ENCODE measurements around the gene FASN.

The FASN gene

DNA sequence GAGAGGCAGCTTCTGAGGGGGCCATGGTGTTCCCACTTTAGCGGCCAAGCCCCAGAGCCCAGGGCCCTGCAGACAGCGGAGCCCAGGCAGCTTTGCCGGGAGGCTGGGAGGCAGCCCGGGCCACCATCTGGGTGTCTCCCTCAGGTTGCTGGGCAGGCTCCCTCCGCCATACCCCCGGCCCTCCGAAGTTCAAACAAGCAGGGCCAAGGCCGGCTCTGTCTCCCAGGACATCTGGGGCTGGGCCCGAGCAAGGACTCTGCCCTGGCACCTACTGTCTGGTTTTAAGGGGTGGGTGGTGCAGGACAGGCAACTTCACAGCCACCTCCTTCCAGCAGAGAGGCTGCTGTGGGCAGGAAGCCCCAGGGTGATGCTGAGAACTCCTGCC lies 35.1 kb downstream of the FASN start:
- no peaks in the 10 kb centered on the region for H3K27me3 ChIP-seq (ENCODE audit: insufficient read depth, low read length, poor library complexity, severe bottlenecking)
- no peak overlapping the region for H3K4me2 ChIP-seq (ENCODE audit: low read depth, low read length, poor library complexity, severe bottlenecking)
- H3K4me3 ChIP-seq (ENCODE audit: low read length, poor library complexity, severe bottlenecking): no peak overlapping the region
- no peaks in the 10 kb centered on the region for H3F3A ChIP-seq (ENCODE audit: low read depth)
- no peaks in the 10 kb centered on the region for H3K9me2 ChIP-seq (replicated peaks; ENCODE audit: low read depth, low read length)
- H3K36me3 ChIP-seq (ENCODE audit: insufficient read depth, low read length): peaks cover 14% of the 10 kb centered on the region; the same call in 1 of the 2 replicates
- peaks cover 21% of the 10 kb centered on the region for H3K79me2 ChIP-seq (ENCODE audit: insufficient read depth, low read length)
- H3K9me3 ChIP-seq (ENCODE audit: insufficient read depth, low read depth, low read length): no peaks in the 10 kb centered on the region
- H3K4me1 ChIP-seq (ENCODE audit: insufficient read depth, low read length, poor library complexity, severe bottlenecking): peaks cover 14% of the 10 kb centered on the region
- H4K20me1 ChIP-seq (ENCODE audit: insufficient read depth, low read length, poor library complexity, severe bottlenecking): peaks cover 4% of the 10 kb centered on the region
- no peak overlapping the region for H3K9ac ChIP-seq (ENCODE audit: low read depth, low read length, poor library complexity, severe bottlenecking)
- no peak overlapping the region for H2AFZ ChIP-seq (ENCODE audit: low read length)
- no peak for TF ChIP-seq EZH2phosphoT487 (IDR thresholded peaks at IDR 0.05; ENCODE audit: borderline replicate concordance)
- TF ChIP-seq, protein P1, sequence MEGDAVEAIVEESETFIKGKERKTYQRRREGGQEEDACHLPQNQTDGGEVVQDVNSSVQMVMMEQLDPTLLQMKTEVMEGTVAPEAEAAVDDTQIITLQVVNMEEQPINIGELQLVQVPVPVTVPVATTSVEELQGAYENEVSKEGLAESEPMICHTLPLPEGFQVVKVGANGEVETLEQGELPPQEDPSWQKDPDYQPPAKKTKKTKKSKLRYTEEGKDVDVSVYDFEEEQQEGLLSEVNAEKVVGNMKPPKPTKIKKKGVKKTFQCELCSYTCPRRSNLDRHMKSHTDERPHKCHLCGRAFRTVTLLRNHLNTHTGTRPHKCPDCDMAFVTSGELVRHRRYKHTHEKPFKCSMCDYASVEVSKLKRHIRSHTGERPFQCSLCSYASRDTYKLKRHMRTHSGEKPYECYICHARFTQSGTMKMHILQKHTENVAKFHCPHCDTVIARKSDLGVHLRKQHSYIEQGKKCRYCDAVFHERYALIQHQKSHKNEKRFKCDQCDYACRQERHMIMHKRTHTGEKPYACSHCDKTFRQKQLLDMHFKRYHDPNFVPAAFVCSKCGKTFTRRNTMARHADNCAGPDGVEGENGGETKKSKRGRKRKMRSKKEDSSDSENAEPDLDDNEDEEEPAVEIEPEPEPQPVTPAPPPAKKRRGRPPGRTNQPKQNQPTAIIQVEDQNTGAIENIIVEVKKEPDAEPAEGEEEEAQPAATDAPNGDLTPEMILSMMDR (conservative IDR thresholded peaks at IDR 0.05; ENCODE audit: low read length): no peak

DNA sequence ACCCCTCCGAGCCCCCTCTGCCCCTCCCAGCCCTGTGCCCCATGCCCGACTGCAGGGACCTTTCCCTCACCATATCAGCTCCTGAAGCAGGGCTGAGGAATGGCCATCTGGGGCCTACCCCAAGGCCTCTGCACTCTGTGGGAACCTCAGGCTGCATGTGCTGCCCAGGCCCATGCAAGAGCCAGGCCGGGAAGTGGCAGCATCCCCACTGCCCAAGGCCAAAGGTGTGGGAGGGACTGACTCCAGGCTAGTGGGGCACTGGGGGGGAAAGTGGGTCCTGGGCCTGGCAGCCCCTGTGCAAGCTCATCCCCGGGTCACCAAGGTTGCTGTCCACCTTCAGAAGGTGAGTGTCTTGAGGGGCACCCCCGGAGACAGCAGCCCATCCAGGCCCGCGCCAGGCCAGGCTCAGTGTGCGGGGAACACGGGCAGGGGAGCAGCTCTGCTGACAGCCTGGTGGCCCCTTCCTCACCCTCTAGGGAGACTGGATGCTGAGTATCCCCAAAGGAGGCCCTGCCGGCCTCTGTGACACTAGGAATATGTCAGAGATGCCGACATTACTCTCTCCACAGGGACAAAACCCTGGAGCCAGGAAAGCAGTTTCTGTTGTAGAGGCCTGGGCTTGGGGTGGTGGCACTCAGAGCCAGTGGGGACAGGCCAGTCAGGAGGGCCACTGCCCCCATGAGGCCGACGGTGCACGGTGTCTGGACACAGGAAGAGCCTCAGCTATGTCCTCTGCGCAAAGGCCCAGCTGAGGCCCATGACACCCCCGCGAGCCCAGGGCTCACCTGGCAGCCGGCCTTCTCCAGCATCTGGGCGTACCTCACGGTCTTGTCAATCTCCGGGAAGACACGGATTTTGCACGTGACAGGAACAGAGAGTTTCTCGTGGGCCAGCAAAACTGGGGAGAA lies 35.7 kb downstream of the FASN start:
- H3K4me2 ChIP-seq (ENCODE audit: low read depth, low read length, poor library complexity, severe bottlenecking): no peak overlapping the region
- peaks cover 4% of the 10 kb centered on the region for H4K20me1 ChIP-seq (ENCODE audit: insufficient read depth, low read length, poor library complexity, severe bottlenecking)
- H3F3A ChIP-seq (ENCODE audit: low read depth): no peaks in the 10 kb centered on the region
- TF ChIP-seq, protein P1 (conservative IDR thresholded peaks at IDR 0.05; ENCODE audit: low read length): no peak
- TF ChIP-seq EZH2phosphoT487 (IDR thresholded peaks at IDR 0.05; ENCODE audit: borderline replicate concordance): no peak
- peaks cover 14% of the 10 kb centered on the region for H3K4me1 ChIP-seq (ENCODE audit: insufficient read depth, low read length, poor library complexity, severe bottlenecking)
- no peaks in the 10 kb centered on the region for H3K9me3 ChIP-seq (ENCODE audit: insufficient read depth, low read depth, low read length)
- H3K9ac ChIP-seq (ENCODE audit: low read depth, low read length, poor library complexity, severe bottlenecking): no peak overlapping the region
- H2AFZ ChIP-seq (ENCODE audit: low read length): no peak overlapping the region
- no peaks in the 10 kb centered on the region for H3K27me3 ChIP-seq (ENCODE audit: insufficient read depth, low read length, poor library complexity, severe bottlenecking)
- H3K79me2 ChIP-seq (ENCODE audit: insufficient read depth, low read length): peaks cover 21% of the 10 kb centered on the region
- H3K9me2 ChIP-seq (replicated peaks; ENCODE audit: low read depth, low read length): no peaks in the 10 kb centered on the region
- H3K4me3 ChIP-seq (ENCODE audit: low read length, poor library complexity, severe bottlenecking): no peak overlapping the region
- peaks cover 20% of the 10 kb centered on the region; the same call in 1 of the 2 replicates for H3K36me3 ChIP-seq (ENCODE audit: insufficient read depth, low read length)

DNA sequence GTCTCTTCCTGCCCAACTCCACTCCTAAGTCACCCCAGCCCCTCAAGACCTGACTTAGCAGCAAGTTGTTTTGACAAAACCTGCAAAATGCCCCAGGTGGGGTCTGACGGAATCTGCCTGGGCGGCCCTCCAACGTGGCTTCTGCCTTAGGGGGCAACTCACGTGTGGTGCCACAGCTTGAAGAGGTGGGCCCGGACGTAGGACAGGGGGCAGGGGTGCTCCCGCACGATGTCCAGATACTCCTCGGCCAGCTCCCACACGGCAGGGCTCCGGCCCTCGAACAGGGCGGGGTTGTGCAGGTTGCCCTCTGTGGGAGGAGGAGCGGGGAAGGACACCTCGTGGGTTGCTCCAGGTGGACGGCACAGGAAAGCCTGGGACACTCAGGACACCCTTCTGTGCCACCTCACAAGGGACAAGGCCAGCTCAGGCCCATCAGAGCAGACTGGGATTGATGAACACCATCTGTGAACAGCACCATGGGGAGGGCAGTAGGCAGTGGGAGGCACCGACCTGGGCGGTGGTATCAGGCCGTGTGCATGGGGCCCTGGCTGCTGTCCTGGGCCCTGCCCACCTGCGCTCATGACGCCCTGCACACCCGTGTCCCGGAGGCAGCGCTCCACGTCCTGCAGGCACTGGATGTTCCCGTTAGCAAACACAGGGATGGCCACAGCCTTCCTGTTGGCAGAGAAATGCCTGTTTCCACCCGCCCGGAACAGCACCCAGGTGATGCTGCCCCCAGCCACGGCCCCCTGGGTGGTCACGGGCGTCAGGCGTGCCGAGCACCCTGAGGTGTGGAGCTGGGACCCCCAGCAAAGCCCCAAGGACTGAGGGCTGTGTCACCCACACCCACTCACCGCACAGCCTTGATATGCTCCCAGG lies 36.8 kb downstream of the FASN start:
- no peaks in the 10 kb centered on the region for H3K9me2 ChIP-seq (replicated peaks; ENCODE audit: low read depth, low read length)
- H3K4me1 ChIP-seq (ENCODE audit: insufficient read depth, low read length, poor library complexity, severe bottlenecking): peaks cover 12% of the 10 kb centered on the region
- no peak for TF ChIP-seq EZH2phosphoT487 (IDR thresholded peaks at IDR 0.05; ENCODE audit: borderline replicate concordance)
- TF ChIP-seq, protein P1 (conservative IDR thresholded peaks at IDR 0.05; ENCODE audit: low read length): no peak
- H4K20me1 ChIP-seq (ENCODE audit: insufficient read depth, low read length, poor library complexity, severe bottlenecking): peaks cover 4% of the 10 kb centered on the region
- H2AFZ ChIP-seq (ENCODE audit: low read length): no peak overlapping the region
- no peak overlapping the region for H3K9ac ChIP-seq (ENCODE audit: low read depth, low read length, poor library complexity, severe bottlenecking)
- H3F3A ChIP-seq (ENCODE audit: low read depth): no peaks in the 10 kb centered on the region
- no peaks in the 10 kb centered on the region for H3K9me3 ChIP-seq (ENCODE audit: insufficient read depth, low read depth, low read length)
- peaks cover 21% of the 10 kb centered on the region for H3K79me2 ChIP-seq (ENCODE audit: insufficient read depth, low read length)
- peaks cover 27% of the 10 kb centered on the region; the same call in 1 of the 2 replicates for H3K36me3 ChIP-seq (ENCODE audit: insufficient read depth, low read length)
- no peak overlapping the region for H3K4me2 ChIP-seq (ENCODE audit: low read depth, low read length, poor library complexity, severe bottlenecking)
- no peak overlapping the region for H3K4me3 ChIP-seq (ENCODE audit: low read length, poor library complexity, severe bottlenecking)
- H3K27me3 ChIP-seq (ENCODE audit: insufficient read depth, low read length, poor library complexity, severe bottlenecking): no peaks in the 10 kb centered on the region
